Frontal cortex (tissue), 4 donors: Measurements from ENCODE around the gene NCAN. TPM values are rescaled to one million over a fixed set of nuclear protein-coding genes. Genes with fewer than 3 reads are reported as not detected.

ENCODE experiments used
- DNase-seq, 2 donors: peaks; one replicate each; pipeline ENCODE4 v3.0.0; 2012; ENCODE audit warnings: low spot score in 2 of 2
- FAIRE-seq: peaks from 2 replicates; lab custom pipeline; 2012; peaks lifted over from hg19 to GRCh38; lab: Jason Lieb, UNC
- total RNA-seq: library from RNA; depleted of rRNA; stranded (reverse); fragments of >200 nt; gene quantifications from one replicate; pipeline ENCODE4 v1.2.3, GENCODE V29; 2014
- donor health status: control.
- donor health status: control.
- donor health status: control.

NCAN gene
- total RNA-seq, 1 donor from 2014 or later, result 162 TPM

DNA sequence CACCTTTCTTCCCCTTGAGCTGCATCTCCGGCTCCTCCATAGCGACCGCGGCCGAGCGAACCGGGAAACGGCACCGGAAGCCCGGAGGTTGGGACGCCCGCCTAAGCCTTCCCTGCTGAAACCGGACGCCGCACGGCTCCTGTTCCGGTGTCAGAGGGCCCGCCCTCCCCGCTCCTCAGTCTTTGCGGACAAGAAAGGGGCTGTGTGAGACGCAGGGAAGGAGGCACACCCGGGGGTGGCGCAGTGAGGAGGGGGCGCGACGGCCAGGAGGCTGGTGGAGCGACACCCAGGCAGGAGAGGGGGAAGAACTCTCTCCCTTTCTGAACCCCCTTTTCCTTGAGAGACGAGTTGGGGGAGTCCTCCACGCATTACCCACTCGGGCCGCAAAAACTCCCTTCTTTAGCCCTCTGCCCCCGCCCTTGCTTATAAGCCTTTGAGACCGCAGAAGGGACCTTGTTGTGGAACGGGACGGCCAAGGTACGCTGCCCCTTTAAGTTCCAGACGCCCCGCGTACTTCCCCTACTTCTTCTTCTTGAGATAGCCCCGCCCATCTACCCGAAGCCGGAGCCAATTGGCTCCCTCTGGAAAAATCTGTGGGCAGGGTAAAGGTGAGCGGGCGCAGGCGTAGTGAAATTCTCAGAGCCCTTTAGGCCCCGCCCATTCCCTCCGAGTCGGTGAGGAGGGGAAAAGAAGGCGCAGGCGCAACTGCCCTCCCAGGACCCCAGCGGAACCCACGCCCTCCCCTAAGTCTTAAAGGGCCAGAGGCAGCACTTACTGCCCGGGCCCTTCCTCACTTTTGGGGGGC, 19.5 kb upstream of the NCAN start, which contains the start of the genes BORCS8 and RFXANK:
BORCS8 (minus strand) TSS at position 75 of the 805 bp plus-strand sequence; CDS start at position 40, 35 bp downstream.
RFXANK (plus strand) TSS at position 181 of the 805 bp plus-strand sequence. CDS start 1,689 bp downstream, outside the sequence.
- DNase-seq (peak; percentile 85 to 94), FAIRE-seq (peak; percentile 75)

DNA sequence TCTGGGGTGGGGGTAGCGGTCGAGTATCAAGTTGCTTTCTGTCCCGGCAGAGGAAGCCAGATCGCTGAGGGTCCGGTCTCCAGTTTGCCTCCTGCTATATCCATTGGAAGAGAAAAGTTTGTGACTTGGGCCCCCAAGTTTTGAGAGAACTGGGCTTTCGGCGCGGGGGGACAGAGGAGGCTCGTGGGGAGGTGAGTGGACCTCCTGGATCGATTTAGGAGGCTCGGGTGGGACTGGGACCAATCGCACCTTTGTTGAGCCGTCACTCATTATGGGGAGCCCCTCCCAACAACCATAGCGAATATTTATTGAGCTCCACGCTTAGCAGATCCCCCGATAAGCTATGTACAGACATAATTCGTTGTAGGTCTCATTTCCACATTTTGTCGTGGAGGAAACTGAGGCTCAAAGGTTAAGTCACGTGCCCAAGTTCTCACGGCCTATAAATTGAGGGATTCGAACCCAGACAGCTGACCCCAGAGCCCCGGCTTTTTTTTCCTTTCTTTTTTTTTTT, 18.8 kb upstream of the NCAN start:
- DNase-seq, result no peak
- no peak for FAIRE-seq

DNA sequence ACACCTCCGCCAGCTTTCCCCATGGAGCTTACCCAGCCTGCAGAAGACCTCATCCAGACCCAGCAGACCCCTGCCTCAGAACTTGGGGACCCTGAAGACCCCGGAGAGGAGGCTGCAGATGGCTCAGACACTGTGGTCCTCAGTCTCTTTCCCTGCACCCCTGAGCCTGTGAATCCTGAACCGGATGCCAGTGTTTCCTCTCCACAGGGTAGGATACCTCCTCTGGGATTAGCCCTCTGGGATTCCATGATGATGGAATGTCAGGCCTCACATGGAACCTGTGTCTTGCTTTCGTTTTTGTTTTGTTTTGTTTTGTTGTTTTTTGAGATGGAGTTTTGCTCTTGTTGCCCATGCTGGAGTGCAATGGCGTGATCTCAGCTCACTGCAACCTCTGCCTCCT, 17.8 kb upstream of the NCAN start:
- no peak for FAIRE-seq
- no peak for DNase-seq

DNA sequence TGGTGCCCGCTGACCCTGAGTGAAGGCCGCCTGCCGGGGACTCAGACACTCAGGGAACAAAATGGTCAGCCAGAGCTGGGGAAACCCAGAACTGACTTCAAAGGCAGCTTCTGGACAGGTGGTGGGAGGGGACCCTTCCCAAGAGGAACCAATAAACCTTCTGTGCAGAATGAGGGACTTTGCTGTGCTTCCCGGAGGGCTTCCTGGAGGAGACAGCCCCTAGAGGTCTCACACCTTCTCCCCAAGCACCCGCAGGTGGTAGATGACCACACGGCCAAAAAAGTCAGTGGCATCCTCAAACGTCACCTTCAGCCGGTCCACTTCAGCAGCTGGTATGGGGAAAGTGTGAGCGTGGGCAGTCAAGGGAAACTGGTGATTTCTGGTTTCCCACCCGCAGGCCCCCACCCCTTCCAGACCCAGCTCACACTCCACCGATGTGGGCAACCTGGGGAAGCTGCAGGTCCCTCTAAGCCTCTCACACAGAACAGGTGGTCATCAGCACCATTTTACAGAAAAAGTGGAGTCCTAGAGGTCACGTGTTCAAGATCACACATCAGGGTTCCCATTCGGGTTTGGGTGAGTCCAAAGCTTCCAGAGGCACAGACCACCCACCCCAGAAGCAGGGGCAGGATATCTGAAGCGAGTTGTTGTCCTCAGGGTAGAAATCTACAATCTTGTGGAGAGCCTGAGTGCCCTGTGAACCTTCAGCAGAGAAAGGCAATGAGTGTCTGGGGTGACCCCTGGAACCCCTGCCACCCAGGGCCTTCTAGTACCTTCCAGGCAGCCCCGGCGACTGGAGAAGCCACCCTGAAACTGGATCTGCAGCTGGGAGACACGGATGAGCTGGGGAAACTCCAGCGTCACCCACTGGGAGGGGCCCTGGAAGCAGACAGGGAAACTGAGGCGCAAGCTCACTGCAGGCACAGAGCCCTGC, 9.8 kb upstream of the NCAN start:
- DNase-seq (no peak), FAIRE-seq (no peak)

DNA sequence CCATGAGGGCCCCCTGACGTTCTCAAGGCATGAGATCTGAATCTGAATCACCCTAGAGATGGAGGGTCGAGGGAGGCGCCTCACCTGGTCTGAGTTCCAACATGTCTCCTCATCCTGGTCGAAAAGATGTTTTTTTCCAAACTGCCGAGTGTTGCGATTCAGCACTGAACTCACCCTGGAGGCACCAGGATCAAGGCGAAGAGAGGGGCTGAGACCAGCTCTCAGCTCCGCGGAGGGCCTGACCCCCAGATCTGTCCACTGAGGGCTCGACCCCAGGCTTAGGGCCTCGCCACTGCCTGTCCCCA, 9.1 kb upstream of the NCAN start:
- FAIRE-seq (no peak), DNase-seq (no peak)

DNA sequence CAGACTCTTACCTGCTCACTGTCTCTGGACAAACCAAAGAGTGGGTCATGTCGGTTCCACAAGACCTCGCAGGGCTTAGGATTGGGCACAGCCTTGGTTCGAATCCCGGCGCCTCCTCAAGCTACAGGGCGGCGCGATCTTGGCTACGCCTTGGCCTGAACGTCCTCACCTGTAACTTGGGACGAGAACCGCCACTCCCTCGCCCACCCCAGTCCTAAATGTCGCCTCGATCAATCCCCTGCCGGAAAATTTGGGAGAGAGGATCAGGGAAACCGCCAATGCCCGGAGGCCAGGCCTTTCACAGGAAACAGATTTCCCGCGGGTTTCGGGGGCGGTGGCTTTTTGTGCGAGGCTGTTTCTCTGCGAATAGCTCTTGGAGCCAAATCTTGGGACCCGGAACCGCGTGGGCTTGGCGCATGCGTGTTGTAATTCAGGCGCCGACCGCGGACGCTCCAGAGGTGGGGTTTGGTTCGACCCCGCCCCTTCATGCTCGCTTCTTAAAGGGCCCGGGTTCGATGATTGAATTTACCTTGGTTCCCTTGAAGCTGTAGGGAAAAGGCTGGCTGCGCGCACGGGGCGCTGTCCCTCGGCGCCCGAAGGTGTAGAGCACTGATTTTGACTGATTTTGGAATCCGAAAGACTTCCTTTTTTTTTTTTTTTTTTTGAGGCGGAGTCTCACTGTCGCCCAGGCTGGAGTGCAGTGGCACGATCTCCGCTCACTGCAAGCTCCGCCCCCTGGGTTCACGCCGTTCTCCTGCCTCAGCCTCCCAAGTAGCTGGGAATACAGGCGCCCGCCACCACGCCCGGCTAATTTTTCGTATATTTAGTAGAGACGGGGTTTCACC, 8.5 kb upstream of the NCAN start, which contains the start of gene NR2C2AP:
NR2C2AP (minus strand) TSS at position 403 of the 845 bp plus-strand sequence; CDS start at position 49, 354 bp downstream.
- DNase-seq, result peak; percentile 89 to 98
- no peak for FAIRE-seq

DNA sequence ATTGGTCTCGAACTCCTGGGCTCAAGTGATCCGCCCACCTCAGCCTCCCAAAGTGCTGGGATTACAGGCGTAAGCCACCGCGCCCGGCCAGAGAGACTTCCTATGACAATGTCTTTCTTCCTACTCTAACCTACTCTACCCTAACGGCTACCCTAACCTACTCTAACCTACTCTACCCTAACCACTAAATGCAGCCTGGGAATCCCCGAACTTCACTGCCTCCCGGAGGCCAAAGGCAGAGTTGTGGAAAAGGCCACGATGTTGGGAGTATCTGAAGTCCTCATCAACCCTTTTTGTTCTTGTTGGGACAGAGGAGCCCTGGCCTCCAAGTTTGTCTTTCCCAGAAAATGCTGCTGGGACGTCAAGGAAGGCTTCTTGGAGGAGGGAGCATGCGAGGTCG, 7.6 kb upstream of the NCAN start:
- no peak for DNase-seq
- FAIRE-seq, result no peak

DNA sequence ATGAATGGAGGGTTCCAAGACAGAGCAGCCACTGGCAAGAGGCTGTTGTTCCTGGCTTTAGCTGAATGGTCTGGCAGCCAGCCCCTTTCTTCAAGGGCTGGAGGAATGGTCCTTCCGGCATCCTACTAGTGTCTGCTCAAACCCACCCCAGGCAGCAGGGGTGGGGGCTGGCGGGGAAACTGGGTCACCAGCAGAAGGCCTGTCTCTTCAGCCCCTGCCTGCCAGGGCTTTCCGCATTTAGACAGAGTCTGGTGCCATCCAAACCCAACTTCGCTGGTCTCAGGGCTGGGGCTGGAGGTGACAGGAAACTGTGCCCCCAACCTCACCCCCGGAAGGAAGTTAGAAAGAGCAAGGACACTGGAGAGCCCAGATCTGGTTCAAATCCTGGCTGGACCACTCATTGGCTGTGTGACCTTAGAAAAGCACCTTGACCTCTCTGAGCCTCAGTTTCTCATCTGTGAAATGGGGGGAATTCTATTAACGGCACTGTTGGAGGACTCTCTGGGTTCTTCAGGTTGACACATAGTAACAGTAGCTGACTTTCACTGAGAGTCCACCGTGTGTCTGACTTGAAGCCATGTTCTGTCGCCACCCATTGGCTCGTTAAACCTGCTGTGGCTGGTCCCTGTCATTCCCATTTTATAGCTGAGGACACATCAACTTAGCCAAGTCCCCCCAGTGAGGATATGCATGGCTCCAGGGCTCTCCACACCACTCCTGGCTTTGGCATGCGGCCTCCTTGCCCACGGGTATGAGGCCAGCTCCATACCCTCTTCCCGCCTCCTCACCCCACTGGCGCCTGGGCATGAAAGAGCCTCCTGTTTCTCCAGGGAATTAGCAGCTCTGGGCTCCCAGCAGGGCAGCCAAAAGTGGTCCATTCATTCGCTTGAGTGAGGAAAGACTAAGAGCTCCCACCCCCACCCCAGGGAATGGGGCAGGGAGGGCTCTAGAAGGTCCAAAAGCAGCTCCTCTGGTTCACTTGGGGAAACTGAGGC, 6.0 kb upstream of the NCAN start:
- DNase-seq (no peak), FAIRE-seq (no peak)

DNA sequence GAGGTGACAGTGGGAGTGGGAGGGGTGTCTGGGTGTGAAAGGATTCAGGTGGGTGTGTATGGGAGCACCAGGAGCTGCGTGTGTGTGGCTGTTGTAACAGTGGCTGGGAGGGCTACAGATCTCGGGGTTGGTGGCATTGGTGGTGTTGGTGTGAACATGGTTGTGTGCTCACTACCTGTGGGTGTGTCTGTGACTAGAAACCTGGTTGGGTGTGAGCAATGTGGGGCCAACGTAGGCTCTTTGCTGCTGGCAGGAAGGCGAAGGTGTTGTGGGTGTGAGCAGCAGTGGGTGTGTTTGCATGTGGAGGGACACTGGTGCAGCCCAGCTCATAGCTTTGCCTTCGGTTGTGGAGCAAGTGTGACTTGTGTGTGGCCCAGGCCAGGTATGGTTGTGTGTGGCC, 4.8 kb upstream of the NCAN start:
- FAIRE-seq (no peak), DNase-seq (no peak)

DNA sequence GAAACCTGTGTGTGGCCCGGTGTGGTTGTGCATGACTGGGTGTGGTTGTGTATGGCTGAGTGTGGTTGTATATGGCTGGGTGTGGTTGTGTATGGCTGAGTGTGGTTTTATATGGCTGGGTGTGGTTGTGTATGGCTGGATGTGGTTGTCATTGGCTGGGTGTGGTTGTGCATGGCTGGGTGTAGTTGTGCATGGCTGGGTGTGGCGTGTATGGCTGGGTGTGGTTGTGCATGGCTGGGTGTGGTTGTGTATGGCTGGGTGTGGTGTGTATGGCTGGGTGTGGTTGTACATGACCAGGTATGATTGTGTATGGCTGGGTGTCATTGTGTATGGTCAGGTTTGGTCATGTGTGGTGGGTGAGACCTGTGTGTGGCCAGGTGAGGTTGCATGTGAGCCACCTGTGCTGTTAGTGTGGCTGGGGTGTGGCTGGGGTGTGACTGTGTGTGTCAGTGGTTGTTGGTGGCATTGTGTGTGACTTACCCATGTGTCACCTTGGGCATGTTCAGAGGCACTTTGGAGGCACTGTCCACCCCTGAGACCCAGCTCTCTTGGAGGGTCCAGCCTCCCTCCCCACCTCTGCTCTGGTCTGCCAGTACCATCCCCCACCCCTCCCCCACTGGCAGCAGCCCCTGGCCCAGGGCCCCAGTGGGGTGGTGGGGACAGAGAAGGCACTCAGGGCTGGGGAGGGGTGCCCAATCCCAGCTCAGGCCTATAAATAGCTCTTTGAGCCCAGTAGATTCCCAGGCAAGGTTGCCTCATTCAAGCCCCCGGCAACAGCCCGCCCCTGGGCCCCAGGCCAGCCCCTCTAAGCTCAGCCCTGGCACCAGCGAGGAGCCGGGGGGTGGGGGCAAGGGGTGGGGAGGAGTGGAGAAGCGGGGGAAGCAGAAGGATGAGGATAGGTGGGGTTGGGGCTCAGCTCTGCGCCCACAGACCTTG, 3.9 kb upstream of the NCAN start:
- no peak for DNase-seq
- FAIRE-seq, result no peak

DNA sequence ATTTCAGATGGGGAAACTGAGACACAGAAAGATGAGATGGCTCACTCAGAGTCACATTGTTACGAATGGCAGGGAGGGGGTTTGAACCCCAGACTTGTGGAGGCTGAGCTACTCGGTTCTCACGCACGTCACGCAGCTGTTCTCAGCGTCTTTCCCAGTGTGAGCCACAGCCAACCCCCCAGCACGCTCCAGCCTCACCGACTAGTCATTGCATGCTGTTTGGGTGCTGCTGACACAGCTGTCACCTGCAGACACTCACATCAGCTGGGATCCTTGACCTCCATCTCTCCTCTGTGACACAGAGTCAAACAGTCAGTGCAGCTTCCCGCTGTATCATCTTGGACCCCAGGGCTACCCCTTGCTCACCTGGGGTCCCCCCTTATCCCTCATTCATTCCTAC, 2.4 kb upstream of the NCAN start:
- FAIRE-seq, result no peak

DNA sequence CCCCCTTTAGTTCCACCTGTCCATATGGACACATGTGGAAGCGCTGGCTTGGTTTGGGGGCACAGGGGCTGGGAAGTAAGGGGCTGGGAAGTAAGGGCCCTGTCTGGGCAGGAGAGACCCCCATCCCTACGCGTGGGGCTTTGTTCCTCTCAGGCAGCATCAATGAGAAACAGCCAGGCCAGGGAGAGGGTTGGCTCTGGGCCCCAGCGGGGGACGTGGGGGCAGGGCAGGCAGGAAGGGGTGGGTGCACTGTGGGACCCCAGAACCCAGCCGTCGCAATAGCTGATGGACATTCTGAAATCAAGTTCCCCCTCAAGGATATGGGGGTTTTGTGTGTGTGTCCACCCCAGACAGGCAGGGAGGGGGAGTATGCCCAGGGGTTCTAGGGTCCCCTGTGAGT, 1.2 kb downstream of the NCAN start:
- DNase-seq (peak in 1 of 2 donors; percentile 12), FAIRE-seq (no peak)

More for the DNA sequence above, 2.4 kb upstream of the NCAN start:
- no peak for DNase-seq

DNA sequence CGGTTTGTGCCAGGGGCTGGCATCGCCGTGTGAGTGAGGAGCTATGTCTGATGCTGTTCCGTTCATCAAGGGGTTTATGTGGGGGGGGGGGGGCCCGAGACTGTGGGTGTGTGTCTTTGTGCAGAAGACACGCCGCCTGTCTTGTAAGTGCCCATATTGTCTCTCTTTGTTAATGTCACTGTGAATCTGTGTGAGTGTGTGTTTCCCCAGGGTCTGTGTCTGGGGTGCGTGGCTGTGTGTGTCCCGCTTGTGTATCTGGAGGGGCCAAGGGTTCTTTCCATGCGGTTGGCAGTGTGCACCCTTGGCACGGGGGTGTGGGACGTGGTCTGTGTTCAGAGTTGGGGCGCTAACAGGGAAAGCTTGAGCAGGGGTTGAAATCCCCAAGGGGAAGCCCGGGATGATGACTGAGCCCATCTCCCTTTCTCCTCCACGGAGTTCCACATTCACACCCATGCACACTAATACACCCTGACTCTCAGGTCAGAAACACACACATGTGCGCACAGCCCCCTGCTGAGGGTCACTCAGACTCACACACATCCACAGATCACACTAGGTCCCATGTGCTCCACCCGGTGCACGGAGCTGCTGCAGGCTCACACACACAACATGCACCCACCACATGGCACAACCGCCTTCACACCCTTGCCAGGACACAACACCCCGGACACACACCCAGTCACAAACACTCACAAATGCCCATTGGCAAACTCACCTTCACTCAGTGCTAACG, 1.8 kb downstream of the NCAN start:
- DNase-seq (peak in 1 of 2 donors; percentile 8), FAIRE-seq (no peak)

DNA sequence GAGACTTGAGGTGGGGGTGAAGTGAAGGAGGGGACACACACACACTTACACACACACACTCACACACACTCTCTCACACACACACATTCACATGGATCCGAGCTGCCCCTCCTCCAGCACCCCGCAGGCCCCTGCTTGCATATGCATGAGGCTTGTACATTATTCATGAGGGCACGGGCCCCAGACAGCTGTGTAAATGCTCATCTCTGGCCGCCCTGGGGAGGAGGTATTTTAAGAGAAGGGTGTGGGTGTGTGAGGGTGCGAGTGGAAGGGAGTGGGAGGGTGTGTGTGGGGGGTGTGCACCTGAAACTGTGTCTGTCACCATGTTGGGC, 2.4 kb downstream of the NCAN start:
- FAIRE-seq (no peak), DNase-seq (no peak)

DNA sequence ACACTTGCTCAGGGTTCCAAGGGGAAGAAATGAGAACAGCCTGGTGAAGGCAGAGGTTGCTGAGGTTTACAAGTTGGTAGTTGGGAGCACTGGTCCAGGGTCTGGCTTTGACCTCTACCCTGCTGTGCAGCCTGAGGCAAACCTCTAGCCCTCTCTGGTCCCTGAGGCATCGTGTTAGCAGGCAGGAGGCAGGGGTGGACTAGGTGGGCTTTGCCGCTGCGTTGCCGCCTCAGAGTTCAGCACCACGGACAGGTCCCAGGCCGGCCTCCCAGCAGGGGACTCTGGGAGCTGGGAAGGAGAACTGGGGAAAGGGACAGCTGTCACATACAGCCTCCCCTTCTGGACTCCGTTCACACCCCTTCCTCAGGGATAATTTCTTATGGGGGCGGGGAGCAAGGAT, 3.1 kb downstream of the NCAN start:
- no peak for FAIRE-seq
- DNase-seq, result no peak

DNA sequence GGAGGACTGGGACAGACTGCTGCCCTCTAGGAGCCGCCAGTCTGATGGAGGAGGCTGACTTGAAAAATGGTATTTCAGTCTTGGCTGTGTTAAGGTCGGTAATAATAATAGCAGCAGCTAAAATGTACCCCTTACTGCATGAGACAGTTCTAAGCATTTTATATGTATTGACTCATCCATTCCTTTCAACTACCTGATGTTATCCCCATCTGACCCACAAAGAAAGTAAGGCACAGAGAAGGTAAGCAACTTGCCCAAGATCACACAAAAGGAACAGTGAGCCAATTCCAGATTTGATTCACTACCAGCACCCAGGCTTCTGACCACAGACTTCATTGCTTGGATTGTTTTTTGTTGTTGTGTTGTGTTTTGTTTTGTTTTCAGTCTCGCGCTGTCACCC, 4.0 kb downstream of the NCAN start:
- no peak for DNase-seq
- no peak for FAIRE-seq

DNA sequence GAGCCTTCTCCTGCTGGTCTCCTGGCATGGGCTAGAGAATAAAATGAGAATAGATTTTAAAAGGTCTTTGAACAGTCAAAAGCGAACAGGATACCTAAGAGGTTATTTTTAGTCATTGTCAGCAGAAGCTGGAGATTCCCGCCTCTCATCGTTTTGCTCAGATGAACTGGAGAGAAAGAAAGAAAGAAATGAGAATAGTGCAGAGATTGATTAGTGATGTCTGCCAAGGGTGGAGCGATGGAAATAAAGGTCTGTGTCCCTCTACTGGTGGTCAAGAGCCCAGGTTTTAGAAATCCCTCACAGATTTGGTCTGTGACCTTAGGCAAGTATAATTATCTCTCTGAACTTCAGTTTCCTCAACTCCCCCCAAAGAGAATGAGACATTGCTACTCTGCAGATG, 5.3 kb downstream of the NCAN start:
- FAIRE-seq, result no peak

More for the DNA sequence above, 5.3 kb downstream of the NCAN start:
- DNase-seq, result no peak
